Upper lobe of left lung (tissue), 6 donors: ENCODE measurements around the gene SPSB3. TPM values are rescaled to one million over a fixed set of nuclear protein-coding genes. Genes with fewer than 3 reads are reported as not detected.
"Not testable (repeated sequence)": the region's sequence is repeated elsewhere in the genome, so short reads cannot be mapped to it uniquely, and the experiment has no call there.

Experiments used
- ATAC-seq, 2 donors: fragments of 200-7000 bp; cut with Tn5 transposase; one replicate each; pipeline ENCODE4 v1.9.1; 2022; ENCODE audit warnings: mild to moderate bottlenecking in 2 of 2, moderate library complexity in 2 of 2; ENCODE audit not compliant: low FRiP score in 2 of 2
- DNase-seq, 2 donors: peaks; one replicate each; pipeline ENCODE4 v3.0.0-alpha.2; 2019 to 2020
- H3K27ac ChIP-seq, 4 donors: fragments of 200-600 bp; sonication (generic); one replicate each; pipeline ENCODE4 v1.5.1; 2016 to 2019
- H3K27me3 ChIP-seq, 4 donors: fragments of 200-600 bp; sonication (generic); one replicate each; pipeline ENCODE4 v1.5.1; 2017 to 2019
- H3K36me3 ChIP-seq, 4 donors: fragments of 200-600 bp; sonication (generic); one replicate each; pipeline ENCODE4 v1.5.1; 2016 to 2019
- H3K4me1 ChIP-seq, 4 donors: fragments of 200-600 bp; sonication (generic); one replicate each; pipeline ENCODE4 v1.5.1; 2018 to 2019
- H3K4me3 ChIP-seq, 4 donors: fragments of 200-600 bp; sonication (generic); one replicate each; pipeline ENCODE4 v1.5.1; 2017 to 2019; ENCODE audit warnings: mild to moderate bottlenecking in 2 of 4, moderate library complexity in 1 of 4
- H3K9me3 ChIP-seq, 4 donors: fragments of 200-600 bp; sonication (generic); one replicate each; pipeline ENCODE4 v1.5.1; 2018 to 2019
- CTCF ChIP-seq, 6 experiments: fragments of 450-650 bp in 4 of 6; fragments of 200-600 bp in 2 of 6; sonication (generic) in 2 of 6; IDR thresholded peaks; one replicate each; pipeline ENCODE4 v1.5.1; 2016 to 2019; ENCODE audit warnings: antibody characterized with exemption in 6 of 6
- EP300 ChIP-seq, 4 donors: sonication (generic); formaldehyde crosslinking; IDR thresholded peaks; one replicate each; pipeline ENCODE4 v1.5.1; 2017; ENCODE audit warnings: antibody characterized with exemption in 4 of 4, control low read depth in 2 of 4
- POLR2A ChIP-seq, 4 donors: fragments of 450-650 bp; IDR thresholded peaks; one replicate each; pipeline ENCODE4 v1.5.1; 2016 to 2017; ENCODE audit warnings: antibody characterized with exemption in 4 of 4, mild to moderate bottlenecking in 2 of 4
- POLR2AphosphoS5 ChIP-seq, 2 donors: sonication (generic); formaldehyde crosslinking; IDR thresholded peaks; one replicate each; pipeline ENCODE4 v1.5.1; 2017; ENCODE audit warnings: antibody characterized with exemption in 2 of 2
- WGBS, 2 donors: methylation state at CpG; one replicate each; pipeline ENCODE4 v1.1.5; 2017 to 2018; 5-methylcytosine and 5-hydroxymethylcytosine counted together
- total RNA-seq, 6 donors: library from RNA; depleted of rRNA in 4 of 6; stranded (reverse); fragments of >200 nt in 4 of 6; gene quantifications; one replicate each; pipeline versions ENCODE4 v1.1.0 to v1.2.1, GENCODE V29; 2016 to 2021
- donor health status: DM: no; HTN: no; CAD: no; lungs with moderate emphysema.
- donor health status: DM: no; HTN: yes; CAD: no; lungs with severe emphysema.

Gene SPSB3
- total RNA-seq, 6 donors from 2014 or later = 46.2 to 234 (median 64.4) TPM

GRCh38 chr16:1734123-1734522 lies 48.2 kb downstream of the SPSB3 start:
- WGBS, 2 donors = 95 to 96% methylated on average over 9 to 15 of the region's 22 CpGs
- H3K36me3 ChIP-seq = peaks cover 12 to 53% (median 40%) of the 10 kb centered on the region in 4 donors
- peak; percentile 16 to 54 for ATAC-seq

GRCh38 chr16:1732551-1732987 lies 49.8 kb downstream of the SPSB3 start:
- not testable (repeated sequence) for H3K4me3 ChIP-seq, ATAC-seq, H3K4me1 ChIP-seq, H3K27me3 ChIP-seq, H3K9me3 ChIP-seq, H3K27ac ChIP-seq
- DNase-seq = peak in 1 of 2 donors; percentile 75
- WGBS, 2 donors = 87 to 98% methylated on average over 10 to 21 of the region's 21 CpGs
- peaks cover 15 to 68% (median 52%) of the 10 kb centered on the region in 4 donors for H3K36me3 ChIP-seq

More at GRCh38 chr16:1734123-1734522, 48.2 kb downstream of the SPSB3 start:
- no peaks in the 10 kb centered on the region for H3K9me3 ChIP-seq
- no peaks in the 10 kb centered on the region for H3K27me3 ChIP-seq
- peak in 1 of 2 donors; percentile 75 for DNase-seq
- no peak overlapping the region for H3K27ac ChIP-seq
- no peaks in the 10 kb centered on the region for H3K4me1 ChIP-seq
- H3K4me3 ChIP-seq = no peak overlapping the region
- TF ChIP-seq POLR2A (IDR thresholded peaks at IDR 0.05) (no peak), POLR2AphosphoS5 (IDR thresholded peaks at IDR 0.05) (no peak), CTCF (IDR thresholded peaks at IDR 0.05) (no peak), EP300 (IDR thresholded peaks at IDR 0.05) (no peak)

GRCh38 chr16:1732071-1732470 lies 50.3 kb downstream of the SPSB3 start:
- Histone ChIP-seq H3K36me3 (peaks cover 15 to 72% (median 55%) of the 10 kb centered on the region in 4 donors), H3K27me3 (no peaks in the 10 kb centered on the region), H3K4me3 (no peak overlapping the region), H3K27ac (no peak overlapping the region), H3K9me3 (no peaks in the 10 kb centered on the region), H3K4me1 (no peaks in the 10 kb centered on the region)
- TF ChIP-seq EP300 (IDR thresholded peaks at IDR 0.05) = no peak
- TF ChIP-seq POLR2A (IDR thresholded peaks at IDR 0.05) = no peak
- TF ChIP-seq POLR2AphosphoS5 (IDR thresholded peaks at IDR 0.05) = no peak
- TF ChIP-seq CTCF (IDR thresholded peaks at IDR 0.05) = no peak
- no peak for DNase-seq
- no peak for ATAC-seq
- WGBS, 2 donors = 83 to 91% methylated on average over 4 to 14 of the region's 14 CpGs

- Histone ChIP-seq H3K36me3 (peaks cover 15 to 76% (median 58%) of the 10 kb centered on the region in 4 donors), H3K4me1 (no peaks in the 10 kb centered on the region), H3K9me3 (no peaks in the 10 kb centered on the region), H3K27ac (no peak overlapping the region), H3K27me3 (no peaks in the 10 kb centered on the region), H3K4me3 (no peak overlapping the region)
- TF ChIP-seq EP300 (IDR thresholded peaks at IDR 0.05) = no peak
- no peak for TF ChIP-seq CTCF (IDR thresholded peaks at IDR 0.05)
- TF ChIP-seq POLR2AphosphoS5 (IDR thresholded peaks at IDR 0.05) = no peak
- TF ChIP-seq POLR2A (IDR thresholded peaks at IDR 0.05) = no peak
- ATAC-seq (no peak), DNase-seq (no peak)
- 69 to 73% methylated on average over 4 to 7 of the region's 7 CpGs for WGBS, 2 donors
These were observed 50.8 kb downstream of the SPSB3 start for GRCh38 chr16:1731603-1732002.

- H3K4me3 ChIP-seq = no peak overlapping the region
- WGBS, 2 donors = 86 to 95% methylated on average over 7 of the region's 7 CpGs
- H3K4me1 ChIP-seq = no peaks in the 10 kb centered on the region
- DNase-seq (peak in 1 of 2 donors; percentile 43), ATAC-seq (no peak)
- H3K9me3 ChIP-seq = no peaks in the 10 kb centered on the region
- peaks cover 15 to 81% (median 63%) of the 10 kb centered on the region in 4 donors for H3K36me3 ChIP-seq
- H3K27ac ChIP-seq = no peak overlapping the region
- TF ChIP-seq CTCF (IDR thresholded peaks at IDR 0.05) (no peak), EP300 (IDR thresholded peaks at IDR 0.05) (no peak), POLR2AphosphoS5 (IDR thresholded peaks at IDR 0.05) (no peak), POLR2A (IDR thresholded peaks at IDR 0.05) (no peak)
- no peaks in the 10 kb centered on the region for H3K27me3 ChIP-seq
These were observed 51.3 kb downstream of the SPSB3 start for GRCh38 chr16:1731073-1731472.
